Stimulated activated CD4-positive, alpha-beta T cell treated with anti-CD3 and anti-CD28 coated beads, TNF-alpha, amount 100 ng/mL, for 1 hour (primary cell): ENCODE measurements around the gene PRRT4.
A peak's percentile ranks its signal among the peaks of the same experiment; 100 is the strongest.

Experiments used
- DNase-seq, 3 donors: peaks; one replicate each; pipeline ENCODE4 v3.0.0-alpha.2; 2020; ENCODE audit warnings: low read depth in 3 of 3, low spot score in 1 of 3

The PRRT4 gene

GRCh38 chr7:128395748-128396147 is 34.3 kb upstream of the PRRT4 start:
- no peak for DNase-seq

- DNase-seq = no peak
These were observed 33.5 kb upstream of the PRRT4 start for GRCh38 chr7:128394904-128395496.

- no peak for DNase-seq
These were observed 32.2 kb upstream of the PRRT4 start for GRCh38 chr7:128393526-128394330.

- no peak for DNase-seq
These were observed 31.2 kb upstream of the PRRT4 start for GRCh38 chr7:128392446-128393327.

- DNase-seq = no peak
These were observed 30.3 kb upstream of the PRRT4 start for GRCh38 chr7:128391805-128392204.

- no peak for DNase-seq
These were observed 29.5 kb upstream of the PRRT4 start for GRCh38 chr7:128390871-128391565.

- no peak for DNase-seq
These were observed 28.3 kb upstream of the PRRT4 start for GRCh38 chr7:128389618-128390329.

GRCh38 chr7:128389085-128389617 is 27.7 kb upstream of the PRRT4 start:
- no peak for DNase-seq

GRCh38 chr7:128388145-128388485 is 26.6 kb upstream of the PRRT4 start:
- no peak for DNase-seq

- DNase-seq = peak in 2 of 3 donors; percentile 33 to 65
These were observed 26.0 kb upstream of the PRRT4 start for GRCh38 chr7:128387216-128388144.

GRCh38 chr7:128385988-128386925 is 24.8 kb upstream of the PRRT4 start:
- no peak for DNase-seq

GRCh38 chr7:128384726-128385125 is 23.2 kb upstream of the PRRT4 start:
- DNase-seq = no peak

GRCh38 chr7:128383776-128384175 is 22.3 kb upstream of the PRRT4 start:
- DNase-seq = no peak

- DNase-seq = no peak
These were observed 19.8 kb upstream of the PRRT4 start for GRCh38 chr7:128381161-128381821.

GRCh38 chr7:128380483-128381106 is 19.1 kb upstream of the PRRT4 start:
- no peak for DNase-seq

- no peak for DNase-seq
These were observed 18.5 kb upstream of the PRRT4 start for GRCh38 chr7:128379900-128380479.

- no peak for DNase-seq
These were observed 17.1 kb upstream of the PRRT4 start for GRCh38 chr7:128378637-128379036.
